BJ (cell line): ENCODE results near the gene RASSF3. TPM values are rescaled to one million over a fixed set of nuclear protein-coding genes. Genes with fewer than 3 reads are reported as not detected.

Experiments used
- CTCF ChIA-PET: fragments of 350-600 bp; formaldehyde crosslinking; extraction: SDS; loops from one replicate; lab custom pipeline; 2021; ENCODE audit warnings: antibody characterized with exemption, inconsistent platforms; lab: Yijun Ruan, JAX
- POLR2A ChIA-PET: fragments of 300-600 bp; sonication (Branson Sonifier 250); formaldehyde crosslinking; extraction: SDS; loops from one replicate; lab custom pipeline; 2021; ENCODE audit warnings: antibody characterized with exemption; lab: Charles Lee
- DNase-seq: peaks from one replicate; pipeline ENCODE4 v3.0.0-alpha.2; 2011; ENCODE audit warnings: low read depth
- H3K27me3 ChIP-seq: 2 replicates; pipeline ENCODE4 v1.6.0; 2011; ENCODE audit warnings: low read length; ENCODE audit not compliant: control insufficient read depth, insufficient read depth
- H3K36me3 ChIP-seq: 2 replicates; pipeline ENCODE4 v1.5.1; 2011; ENCODE audit warnings: low read length; ENCODE audit not compliant: control insufficient read depth, insufficient read depth
- H3K4me3 ChIP-seq: 2 replicates; pipeline ENCODE4 v1.5.1; 2011; ENCODE audit warnings: low read depth, mild to moderate bottlenecking, control low read depth, low read length
- CTCF ChIP-seq: IDR thresholded peaks from 2 replicates; pipeline ENCODE4 v1.5.1; 2011; ENCODE audit warnings: low read depth, mild to moderate bottlenecking, control low read depth, inconsistent platforms, low read length, moderate library complexity; ENCODE audit not compliant: insufficient read depth
- polyA plus RNA-seq: library from polyadenylated mRNA; depleted of rRNA; stranded (reverse); fragments of >200 nt; gene quantifications from 2 replicates; pipeline ENCODE4 v1.2.3, GENCODE V29; 2011; rRNA removed
- small RNA-seq: library from RNA; depleted of rRNA; stranded (forward); fragments of <200 nt; gene quantifications from one replicate; pipeline ENCODE3, GENCODE V24; 2012; ENCODE audit warnings: low replicate concordance, low read depth; ENCODE audit not compliant: insufficient read length

RASSF3 gene
- polyA plus RNA-seq, 1 experiment: 27.7 TPM

DNA sequence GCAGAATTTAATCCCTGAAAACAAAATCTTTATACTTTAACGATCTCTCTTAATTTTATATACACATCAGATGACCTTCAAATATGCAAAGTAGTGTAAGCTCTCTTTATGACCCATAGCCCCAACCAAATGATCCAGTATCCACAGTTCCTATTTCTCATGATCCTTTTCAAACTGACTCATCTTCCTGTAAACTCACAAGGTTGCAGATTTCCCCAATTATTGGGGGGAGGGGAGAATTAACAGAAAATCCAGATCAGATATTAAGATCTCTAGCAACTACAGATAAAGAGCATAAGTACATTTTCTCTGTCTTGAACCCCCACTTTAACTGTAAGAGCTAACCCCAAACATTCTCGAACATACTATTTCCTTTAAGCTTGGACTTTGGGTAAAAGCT, 136.4 kb downstream of the RASSF3 start:
- Histone ChIP-seq H3K4me3 (no peak overlapping the region), H3K27me3 (no peaks in the 10 kb centered on the region), H3K36me3 (peaks cover 2% of the 10 kb centered on the region; the same call in 1 of the 2 replicates)
- no peak for DNase-seq
- POLR2A ChIA-PET: no interaction called here
- CTCF ChIA-PET: interaction anchor here (0.6 kb wide), 1 partner anchor 12 kb away, joined by 3 read pairs; no protein-coding TSS in a partner anchor
- no peak for TF ChIP-seq CTCF

Small RNAs within 50 kb of the gene (small RNA-seq; reads per million reads assigned to genes)
- not detected for gene MIR548C
- not detected for gene MIR548Z
- not detected for gene RF00137

Other genes with a start within 250 kb of the RASSF3 start
- gene C12orf56, start 219.7 kb upstream of the RASSF3 start, polyA plus RNA-seq: not detected in 2 replicates
- 77.4 and 188 TPM in 2 replicates for gene XPOT, start 206.1 kb upstream of the RASSF3 start, polyA plus RNA-seq
- 5.7 and 15.0 TPM in 2 replicates for gene TBK1, start 158.4 kb upstream of the RASSF3 start, polyA plus RNA-seq
- gene GNS, start 148.9 kb downstream of the RASSF3 start, polyA plus RNA-seq: 100 and 134 TPM in 2 replicates
- 0.22 and 0.23 TPM in 2 replicates for gene TBC1D30, start 214.2 kb downstream of the RASSF3 start, polyA plus RNA-seq